Mammary epithelial cell (primary cell): ENCODE data around the gene ARMC9.

Experiments
- CTCF ChIP-seq, 2 donors: IDR thresholded peaks in 1 of 2; conservative IDR thresholded peaks in 1 of 2; 2 replicates each; pipeline ENCODE4 v1.5.1; 2011 to 2012; ENCODE audit warnings: inconsistent platforms in 2 of 2, low read length in 2 of 2, mild to moderate bottlenecking in 2 of 2, control low read depth in 1 of 2, low read depth in 1 of 2; ENCODE audit not compliant: insufficient read depth in 1 of 2; ENCODE audit errors: extremely low read depth in 1 of 2
- EZH2 ChIP-seq: IDR thresholded peaks from 2 replicates; pipeline ENCODE4 v1.6.1; 2012; ENCODE audit warnings: low read length, inconsistent platforms, borderline replicate concordance

- TF ChIP-seq CTCF (conservative IDR thresholded peaks at IDR 0.05 in 1 of 2, IDR thresholded peaks at IDR 0.05 in 1 of 2; ENCODE audit: extremely low read depth in 1 of 2, insufficient read depth in 1 of 2, low read depth in 1 of 2, low read length in 2 of 2): no peak
- TF ChIP-seq EZH2: no peak
These were observed 212.8 kb downstream of the ARMC9 start for GRCh38 chr2:231411237-231411636.
